Smooth muscle cell (in vitro differentiated cells): ENCODE results near the gene PGM1. TPM values are rescaled to one million over a fixed set of nuclear protein-coding genes. Genes with fewer than 3 reads are reported as not detected.
A peak's percentile ranks its signal among the peaks of the same experiment; 100 is the strongest.

Experiments
- DNase-seq: peaks from one replicate; lab custom pipeline; 2025; ENCODE audit not compliant: unreplicated experiment; lab: John Stamatoyannopoulos, UW
- H2AFZ ChIP-seq: fragments of 200-600 bp; sonication (generic); 2 replicates; pipeline ENCODE4 v1.6.0; 2016; ENCODE audit warnings: antibody characterized with exemption, low read depth, mild to moderate bottlenecking
- H3F3A ChIP-seq: fragments of 200-600 bp; sonication (generic); 2 replicates; pipeline ENCODE4 v1.6.0; 2017; ENCODE audit warnings: antibody characterized with exemption, low read depth
- H3K27ac ChIP-seq: fragments of 200-600 bp; sonication (generic); 2 replicates; pipeline ENCODE4 v1.5.1; 2016; ENCODE audit warnings: low read depth, mild to moderate bottlenecking
- H3K27me3 ChIP-seq: fragments of 200-600 bp; sonication (generic); 2 replicates; pipeline ENCODE4 v1.6.1; 2016; ENCODE audit warnings: low read depth, mild to moderate bottlenecking
- H3K36me3 ChIP-seq: fragments of 200-600 bp; sonication (generic); 2 replicates; pipeline ENCODE4 v1.5.1; 2016; ENCODE audit warnings: low read depth
- H3K4me1 ChIP-seq: fragments of 200-600 bp; sonication (generic); 2 replicates; pipeline ENCODE4 v1.5.1; 2016; ENCODE audit warnings: low read depth
- H3K4me2 ChIP-seq: fragments of 200-600 bp; sonication (generic); 2 replicates; pipeline ENCODE4 v1.6.0; 2016; ENCODE audit warnings: mild to moderate bottlenecking
- H3K4me3 ChIP-seq: fragments of 200-600 bp; sonication (generic); 2 replicates; pipeline ENCODE4 v1.5.1; 2016; ENCODE audit warnings: mild to moderate bottlenecking
- H3K79me2 ChIP-seq: fragments of 200-600 bp; sonication (generic); 2 replicates; pipeline ENCODE4 v1.6.0; 2016; ENCODE audit warnings: low read depth, mild to moderate bottlenecking
- H3K9ac ChIP-seq: fragments of 200-600 bp; sonication (generic); 2 replicates; pipeline ENCODE4 v1.6.0; 2016; ENCODE audit warnings: low read depth
- H3K9me3 ChIP-seq: fragments of 200-600 bp; sonication (generic); replicated peaks from 2 replicates; pipeline ENCODE4 v1.5.1; 2016; ENCODE audit warnings: low read depth
- H4K20me1 ChIP-seq: fragments of 200-600 bp; sonication (generic); 2 replicates; pipeline ENCODE4 v1.6.0; 2016; ENCODE audit warnings: low read depth
- CTCF ChIP-seq: fragments of 200-600 bp; sonication (generic); IDR thresholded peaks from 2 replicates; pipeline ENCODE4 v1.5.1; 2017; ENCODE audit warnings: borderline replicate concordance, mild to moderate bottlenecking, antibody characterized with exemption; ENCODE audit not compliant: insufficient read depth, poor library complexity, severe bottlenecking
- WGBS: methylation state at CpG from one replicate; pipeline ENCODE4 v1.1.7; 2016; ENCODE audit warnings: low lambda C conversion rate; 5-methylcytosine and 5-hydroxymethylcytosine counted together
- polyA plus RNA-seq: library from polyadenylated mRNA; unstranded; fragments of >200 nt; fragmentation: Nextera tagmentation; extraction: Ambion mirVana; gene quantifications from 2 replicates; pipeline ENCODE4 v1.2.1, GENCODE V29; 2016
- total RNA-seq: library from RNA; depleted of rRNA; stranded (reverse); fragments of >200 nt; gene quantifications from 2 replicates; pipeline ENCODE4 v1.2.3, GENCODE V29; 2014

The PGM1 gene
- total and polyA plus RNA-seq, 2 experiments from 2014 or later = 72.7 to 87.6 TPM

DNA sequence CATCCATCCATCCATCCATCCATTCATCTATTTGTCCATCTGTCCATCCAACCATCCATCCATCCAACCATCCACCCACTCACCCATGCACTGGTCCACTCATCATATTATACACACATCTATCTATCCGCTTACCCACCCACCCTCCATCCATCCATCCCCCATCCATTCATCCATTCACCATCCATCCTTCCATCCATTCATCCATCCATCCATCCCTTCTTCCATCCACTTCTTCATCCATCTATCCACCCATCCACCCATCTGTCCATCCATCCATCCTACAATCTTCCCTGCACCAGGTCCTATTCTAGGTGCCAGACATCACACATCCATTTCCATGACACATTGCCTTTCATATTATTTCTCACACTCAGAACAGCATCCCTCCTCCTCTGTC is 93.5 kb downstream of the PGM1 start:
- Histone ChIP-seq H3K27ac (no peak overlapping the region), H3F3A (no peaks in the 10 kb centered on the region), H2AFZ (no peak overlapping the region), H3K4me1 (no peaks in the 10 kb centered on the region), H3K9me3 (no peaks in the 10 kb centered on the region), H3K27me3 (peaks cover 4% of the 10 kb centered on the region), H3K79me2 (no peaks in the 10 kb centered on the region), H3K36me3 (no peaks in the 10 kb centered on the region), H4K20me1 (no peaks in the 10 kb centered on the region), H3K4me2 (no peak overlapping the region), H3K4me3 (no peak overlapping the region), H3K9ac (no peak overlapping the region)
- no peak for TF ChIP-seq CTCF
- DNase-seq = no peak
- 90% methylated on average over 1 of the region's 1 CpG for WGBS

DNA sequence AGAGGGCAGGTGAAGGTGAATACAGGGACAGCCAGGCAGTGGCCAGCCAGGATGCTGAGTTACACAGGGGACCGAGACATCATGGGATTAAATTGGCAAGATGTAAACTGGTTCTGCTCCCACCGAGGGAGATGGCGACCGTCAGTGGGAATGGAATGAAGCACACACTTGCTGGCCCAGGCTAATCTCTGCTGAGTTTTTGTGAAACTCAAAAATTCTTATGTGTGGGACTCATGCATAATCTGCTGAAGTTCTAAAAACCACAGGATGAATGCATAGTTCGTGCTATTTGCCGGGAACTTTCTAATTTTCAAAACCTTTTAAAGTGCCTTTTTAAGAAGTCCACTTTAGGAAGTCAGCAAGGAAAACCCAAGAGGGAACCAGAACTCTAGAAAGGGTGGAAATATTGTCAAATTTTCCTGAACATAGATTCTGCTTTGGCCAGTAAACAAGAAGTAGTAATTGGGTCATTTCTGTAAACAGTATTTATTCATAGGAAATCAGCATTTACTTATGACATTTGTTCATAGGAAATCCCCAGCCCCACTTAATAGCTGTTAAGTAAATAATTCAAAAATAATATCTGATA is 95.2 kb downstream of the PGM1 start:
- Histone ChIP-seq H3K9ac (no peak overlapping the region), H3K27ac (no peak overlapping the region), H2AFZ (no peak overlapping the region)

DNA sequence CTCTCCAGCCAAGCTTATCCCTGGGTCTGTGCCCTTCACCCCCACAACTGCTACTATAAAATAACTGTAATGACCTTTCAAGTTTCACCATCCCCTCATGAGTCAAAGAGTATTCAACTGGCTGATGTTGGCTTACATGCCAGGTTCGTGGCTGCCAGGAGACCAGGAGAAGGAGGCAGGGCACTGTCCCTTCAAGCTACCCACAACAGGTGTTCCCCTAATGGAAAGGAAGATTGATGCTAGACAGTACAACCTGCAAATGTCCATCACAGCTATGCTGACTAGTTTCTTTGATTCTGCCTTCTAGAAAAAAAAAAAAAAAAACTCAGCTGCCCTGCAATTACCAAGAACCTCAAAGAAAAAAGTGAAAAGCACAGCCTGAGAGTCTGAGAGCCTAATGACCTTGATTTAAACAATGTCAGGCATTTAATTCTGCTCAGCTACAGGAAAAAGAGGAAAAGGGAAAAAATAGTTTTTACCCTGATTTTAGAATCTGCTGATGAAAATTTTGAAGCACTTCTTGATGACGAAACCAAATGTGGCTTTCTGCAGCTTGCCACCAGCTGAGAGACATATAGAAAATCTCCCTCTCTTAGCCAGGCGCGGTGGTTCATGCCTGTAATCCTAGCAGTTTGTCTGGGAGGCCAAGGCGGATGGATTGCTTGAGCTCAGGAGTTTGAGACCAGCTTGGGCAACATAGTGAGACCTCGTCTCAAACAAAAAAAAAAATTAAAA is 97.9 kb downstream of the PGM1 start:
- WGBS = 64% methylated on average over 6 of the region's 6 CpGs
- H3K4me2 ChIP-seq = no peak overlapping the region
- H3K27me3 ChIP-seq = no peaks in the 10 kb centered on the region

More for the DNA sequence above, 95.2 kb downstream of the PGM1 start:
- WGBS = 15% methylated on average over 6 of the region's 6 CpGs
- Histone ChIP-seq H3K4me1 (no peaks in the 10 kb centered on the region), H3K79me2 (no peaks in the 10 kb centered on the region), H3K4me2 (peak overlapping the region; percentile 10), H3K4me3 (no peak overlapping the region), H3F3A (no peaks in the 10 kb centered on the region), H4K20me1 (no peaks in the 10 kb centered on the region), H3K36me3 (no peaks in the 10 kb centered on the region), H3K9me3 (no peaks in the 10 kb centered on the region), H3K27me3 (peaks cover 4% of the 10 kb centered on the region)
- TF ChIP-seq CTCF = no peak
- no peak for DNase-seq

More for the DNA sequence above, 97.9 kb downstream of the PGM1 start:
- no peaks in the 10 kb centered on the region for H3K79me2 ChIP-seq
- H3K36me3 ChIP-seq = no peaks in the 10 kb centered on the region
- H3K4me3 ChIP-seq = no peak overlapping the region
- H3K9me3 ChIP-seq = no peaks in the 10 kb centered on the region
- no peak overlapping the region for H2AFZ ChIP-seq
- H3K4me1 ChIP-seq = no peaks in the 10 kb centered on the region
- H3F3A ChIP-seq = peaks cover 4% of the 10 kb centered on the region
- no peak for TF ChIP-seq CTCF
- no peak for DNase-seq
- H3K9ac ChIP-seq = no peak overlapping the region
- no peaks in the 10 kb centered on the region for H4K20me1 ChIP-seq
- H3K27ac ChIP-seq = no peak overlapping the region
